GM19452 (cell line): ENCODE data around the gene ANKRD63.

Source experiments
- ATAC-seq: cut with Tn5 transposase; IDR thresholded peaks from one replicate; pipeline ENCODE4 v1.9.1; 2021; ENCODE audit not compliant: unreplicated experiment

Gene ANKRD63

GRCh38 chr15:40282869-40283614 lies at the start of gene ANKRD63:
Gene ANKRD63 (minus strand): TSS chr15:40283064. CDS start chr15:40282586, 478 bp downstream.
- no peak for ATAC-seq

GRCh38 chr15:40332113-40332781 lies 49.4 kb upstream of the ANKRD63 start:
- ATAC-seq = no peak

- no peak for ATAC-seq
Measured at GRCh38 chr15:40331637-40332036, 48.8 kb upstream of the ANKRD63 start.

- no peak for ATAC-seq
Measured at GRCh38 chr15:40331026-40331425, 48.2 kb upstream of the ANKRD63 start.

GRCh38 chr15:40330368-40330836 lies 47.5 kb upstream of the ANKRD63 start:
- ATAC-seq = no peak

GRCh38 chr15:40329804-40330203 lies 46.9 kb upstream of the ANKRD63 start:
- no peak for ATAC-seq

- no peak for ATAC-seq
Measured at GRCh38 chr15:40328751-40329150, 45.9 kb upstream of the ANKRD63 start.

- no peak for ATAC-seq
Measured at GRCh38 chr15:40328176-40328575, 45.3 kb upstream of the ANKRD63 start.

- no peak for ATAC-seq
Measured at GRCh38 chr15:40327457-40327856, 44.6 kb upstream of the ANKRD63 start.

- ATAC-seq = no peak
Measured at GRCh38 chr15:40325700-40326099, 42.8 kb upstream of the ANKRD63 start.

GRCh38 chr15:40325188-40325587 lies 42.3 kb upstream of the ANKRD63 start:
- ATAC-seq = no peak

- ATAC-seq = no peak
Measured at GRCh38 chr15:40323953-40324937, 41.4 kb upstream of the ANKRD63 start.

- ATAC-seq = peak; percentile 84
Measured at GRCh38 chr15:40323239-40323952, 40.5 kb upstream of the ANKRD63 start, which contains the start of gene INAFM2. Gene INAFM2 (plus strand): TSS chr15:40323692. CDS start chr15:40324056, 364 bp downstream.

GRCh38 chr15:40322531-40323238 lies 39.8 kb upstream of the ANKRD63 start:
- no peak for ATAC-seq

GRCh38 chr15:40320931-40321371 lies 38.1 kb upstream of the ANKRD63 start:
- ATAC-seq = no peak

- no peak for ATAC-seq
Measured at GRCh38 chr15:40320409-40320808, 37.5 kb upstream of the ANKRD63 start.

GRCh38 chr15:40317580-40317979 lies 34.7 kb upstream of the ANKRD63 start:
- ATAC-seq = no peak

GRCh38 chr15:40316931-40317330 lies 34.1 kb upstream of the ANKRD63 start:
- no peak for ATAC-seq

GRCh38 chr15:40314723-40315276 lies 31.9 kb upstream of the ANKRD63 start:
- no peak for ATAC-seq
